ENCODE results near the gene ARHGAP24. TPM values are rescaled to one million over a fixed set of nuclear protein-coding genes. Genes with fewer than 3 reads are reported as not detected.

Gene ARHGAP24
- total RNA-seq, 4 donors from 2014 or later: 17.8 to 65.2 (median 27.2) TPM

DNA sequence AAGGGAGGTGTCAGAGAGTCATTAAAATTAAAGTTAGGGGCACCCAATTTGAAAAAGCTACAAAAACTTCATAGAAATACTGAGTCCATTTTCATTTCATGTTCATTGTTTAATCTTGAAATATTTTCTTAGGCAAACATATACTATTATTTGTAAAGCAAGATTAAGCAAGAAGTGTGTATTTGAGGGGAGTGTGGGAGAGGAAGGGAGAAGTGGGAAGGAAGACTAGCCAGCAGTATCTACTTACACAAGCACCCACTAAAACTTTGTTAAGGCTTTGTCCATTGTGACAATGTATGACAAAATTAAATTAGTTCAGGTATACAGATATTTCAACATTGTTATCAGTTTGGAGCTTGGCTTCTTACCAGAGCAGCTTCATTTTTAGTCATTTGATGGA lies 222.9 kb downstream of the ARHGAP24 start:
- DNase-seq (ENCODE audit: low spot score in 2 of 2): no peak
- H3K27me3 ChIP-seq: no peaks in the 10 kb centered on the region
- no peak overlapping the region for H3K27ac ChIP-seq
- TF ChIP-seq, protein P1, sequence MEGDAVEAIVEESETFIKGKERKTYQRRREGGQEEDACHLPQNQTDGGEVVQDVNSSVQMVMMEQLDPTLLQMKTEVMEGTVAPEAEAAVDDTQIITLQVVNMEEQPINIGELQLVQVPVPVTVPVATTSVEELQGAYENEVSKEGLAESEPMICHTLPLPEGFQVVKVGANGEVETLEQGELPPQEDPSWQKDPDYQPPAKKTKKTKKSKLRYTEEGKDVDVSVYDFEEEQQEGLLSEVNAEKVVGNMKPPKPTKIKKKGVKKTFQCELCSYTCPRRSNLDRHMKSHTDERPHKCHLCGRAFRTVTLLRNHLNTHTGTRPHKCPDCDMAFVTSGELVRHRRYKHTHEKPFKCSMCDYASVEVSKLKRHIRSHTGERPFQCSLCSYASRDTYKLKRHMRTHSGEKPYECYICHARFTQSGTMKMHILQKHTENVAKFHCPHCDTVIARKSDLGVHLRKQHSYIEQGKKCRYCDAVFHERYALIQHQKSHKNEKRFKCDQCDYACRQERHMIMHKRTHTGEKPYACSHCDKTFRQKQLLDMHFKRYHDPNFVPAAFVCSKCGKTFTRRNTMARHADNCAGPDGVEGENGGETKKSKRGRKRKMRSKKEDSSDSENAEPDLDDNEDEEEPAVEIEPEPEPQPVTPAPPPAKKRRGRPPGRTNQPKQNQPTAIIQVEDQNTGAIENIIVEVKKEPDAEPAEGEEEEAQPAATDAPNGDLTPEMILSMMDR (IDR thresholded peaks at IDR 0.05): no peak
- TF ChIP-seq EP300 (IDR thresholded peaks at IDR 0.05) (no peak), POLR2AphosphoS5 (IDR thresholded peaks at IDR 0.05) (no peak), POLR2A (IDR thresholded peaks at IDR 0.05) (no peak)
- no peaks in the 10 kb centered on the region for H3K4me1 ChIP-seq
- no peaks in the 10 kb centered on the region for H3K36me3 ChIP-seq
- no peaks in the 10 kb centered on the region for H3K9me3 ChIP-seq
- no peak overlapping the region for H3K4me3 ChIP-seq

DNA sequence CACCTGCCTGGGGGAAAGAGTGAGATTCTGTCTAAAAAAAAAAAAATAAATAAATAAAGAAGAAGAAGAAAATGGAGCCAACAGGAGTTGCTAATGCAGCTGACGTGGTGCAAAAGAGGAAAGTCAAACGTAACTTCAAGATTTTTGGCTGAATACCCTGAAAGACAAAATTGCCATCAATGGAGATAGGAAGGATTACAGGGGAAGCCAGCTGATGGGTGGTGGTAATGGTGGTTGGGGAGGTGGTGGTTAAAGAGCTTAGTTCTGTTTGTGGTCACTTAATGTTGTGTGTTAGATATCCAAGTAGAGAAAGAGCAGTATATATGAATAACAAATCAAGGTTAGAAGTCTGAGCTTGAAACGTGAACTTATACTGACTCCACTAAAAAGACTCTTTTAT lies 225.4 kb downstream of the ARHGAP24 start:
- Histone ChIP-seq H3K27me3 (no peaks in the 10 kb centered on the region), H3K36me3 (no peaks in the 10 kb centered on the region), H3K4me1 (no peaks in the 10 kb centered on the region), H3K27ac (no peak overlapping the region), H3K9me3 (no peaks in the 10 kb centered on the region), H3K4me3 (no peak overlapping the region)
- DNase-seq (ENCODE audit: low spot score in 2 of 2): no peak
- TF ChIP-seq POLR2A (IDR thresholded peaks at IDR 0.05) (no peak), POLR2AphosphoS5 (IDR thresholded peaks at IDR 0.05) (no peak)
- whole genome bisulfite sequencing: 90% methylated on average over 3 of the region's 3 CpGs

DNA sequence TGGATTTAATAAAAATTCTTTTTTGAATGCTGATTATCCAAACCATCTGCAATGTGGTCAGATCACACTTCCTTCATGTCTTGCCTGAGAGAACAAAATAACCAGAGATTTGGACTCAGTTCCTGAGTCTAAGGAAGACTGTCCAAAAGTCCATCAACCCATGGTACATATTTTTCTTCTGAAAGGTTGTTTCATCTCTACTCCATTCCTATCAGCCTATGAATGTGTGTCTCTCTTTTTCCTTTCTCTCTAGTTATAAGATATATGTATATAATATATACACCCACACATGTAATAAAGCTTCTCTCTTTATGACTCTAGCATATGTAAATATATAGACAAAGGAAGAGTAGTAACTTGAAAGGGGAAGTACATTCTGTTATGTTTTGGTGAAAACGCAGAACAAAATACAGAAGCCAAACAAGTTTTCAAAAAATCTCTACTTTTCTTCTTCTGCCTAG lies 226.9 kb downstream of the ARHGAP24 start:
- DNase-seq (ENCODE audit: low spot score in 2 of 2): no peak
- H3K27me3 ChIP-seq: no peaks in the 10 kb centered on the region
- no peak for TF ChIP-seq EP300 (IDR thresholded peaks at IDR 0.05)
- no peak for TF ChIP-seq POLR2AphosphoS5 (IDR thresholded peaks at IDR 0.05)
- TF ChIP-seq, protein P1 (IDR thresholded peaks at IDR 0.05): no peak
- WGBS: 67% methylated on average over 1 of the region's 1 CpG
- no peaks in the 10 kb centered on the region for H3K36me3 ChIP-seq
- no peak overlapping the region for H3K27ac ChIP-seq
- no peak overlapping the region for H3K4me3 ChIP-seq
- H3K9me3 ChIP-seq: no peaks in the 10 kb centered on the region
- H3K4me1 ChIP-seq: no peaks in the 10 kb centered on the region

DNA sequence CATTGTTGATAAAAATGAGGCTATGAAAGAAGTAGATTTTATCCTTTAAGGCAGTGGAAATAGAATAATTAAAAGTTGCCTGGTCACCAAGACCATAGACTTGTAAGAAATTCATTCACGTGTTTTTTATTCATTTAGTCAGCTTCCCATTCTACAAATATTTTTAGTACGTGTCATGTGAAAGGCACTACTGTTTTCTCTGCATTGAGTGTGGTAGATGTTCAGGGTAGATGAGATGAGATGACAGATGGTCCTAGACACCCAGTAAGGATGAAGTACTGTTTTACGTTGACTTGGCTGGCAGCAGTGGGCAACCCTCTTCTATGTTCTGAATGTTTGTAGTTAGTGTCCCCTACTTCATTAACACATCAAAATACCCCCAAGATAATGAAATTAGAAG lies 228.1 kb downstream of the ARHGAP24 start:
- Histone ChIP-seq H3K4me3 (no peak overlapping the region), H3K9me3 (no peaks in the 10 kb centered on the region), H3K27ac (peak overlapping the region; percentile 54), H3K4me1 (no peaks in the 10 kb centered on the region), H3K36me3 (no peaks in the 10 kb centered on the region), H3K27me3 (no peaks in the 10 kb centered on the region)
- 75% methylated on average over 3 of the region's 3 CpGs for WGBS
- DNase-seq (ENCODE audit: low spot score in 2 of 2): no peak
- TF ChIP-seq POLR2AphosphoS5 (IDR thresholded peaks at IDR 0.05) (no peak), POLR2A (IDR thresholded peaks at IDR 0.05) (no peak), EP300 (IDR thresholded peaks at IDR 0.05) (no peak)
- TF ChIP-seq, protein P1 (IDR thresholded peaks at IDR 0.05): no peak

DNA sequence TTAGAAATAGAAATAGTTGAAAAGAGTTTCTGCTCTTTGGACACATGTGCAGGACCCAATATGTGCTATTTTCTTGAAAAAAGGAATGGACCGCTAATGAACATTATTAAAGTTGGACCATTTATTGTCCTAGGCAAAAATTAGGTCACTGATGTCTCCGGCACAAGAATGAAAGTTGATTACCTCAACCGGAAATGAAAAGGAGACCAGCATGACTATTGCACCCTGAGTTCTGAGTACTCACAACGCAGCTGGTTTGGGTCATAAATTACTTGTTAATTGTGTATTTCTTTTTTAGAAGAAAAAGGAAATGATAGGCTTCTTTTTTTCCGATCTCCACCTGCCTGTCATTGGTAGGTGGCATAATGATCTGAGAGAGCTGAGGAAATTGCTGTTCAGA lies 232.7 kb downstream of the ARHGAP24 start:
- TF ChIP-seq EP300 (IDR thresholded peaks at IDR 0.05) (no peak), POLR2AphosphoS5 (IDR thresholded peaks at IDR 0.05) (no peak), POLR2A (IDR thresholded peaks at IDR 0.05) (no peak)
- TF ChIP-seq, protein P1 (IDR thresholded peaks at IDR 0.05): no peak
- H3K4me3 ChIP-seq: no peak overlapping the region
- WGBS: 64% methylated on average over 5 of the region's 5 CpGs

DNA sequence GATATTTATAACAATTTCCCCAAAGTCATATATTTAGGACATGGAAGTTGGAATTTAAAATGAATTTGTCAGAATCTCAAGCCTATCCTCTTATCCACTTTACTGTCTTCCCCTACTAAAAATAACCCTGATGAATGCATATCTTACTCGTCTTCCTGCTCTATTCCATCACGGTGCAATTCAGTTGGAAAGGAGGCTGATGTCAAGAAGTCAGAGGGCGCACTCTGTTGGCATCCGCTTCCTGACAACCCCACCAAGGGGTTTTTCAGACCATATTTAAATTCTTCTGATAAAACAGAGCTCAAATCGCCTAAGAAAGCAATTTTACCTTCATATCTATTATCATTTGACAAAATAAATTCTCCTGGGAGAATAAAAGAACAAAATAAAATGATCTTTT lies 233.5 kb downstream of the ARHGAP24 start:
- H3K27me3 ChIP-seq: no peaks in the 10 kb centered on the region
- DNase-seq (ENCODE audit: low spot score in 2 of 2): no peak
- no peaks in the 10 kb centered on the region for H3K9me3 ChIP-seq
- H3K27ac ChIP-seq: no peak overlapping the region
- WGBS: 76% methylated on average over 5 of the region's 5 CpGs
- no peaks in the 10 kb centered on the region for H3K4me1 ChIP-seq
- H3K36me3 ChIP-seq: no peaks in the 10 kb centered on the region
- no peak overlapping the region for H3K4me3 ChIP-seq
- TF ChIP-seq, protein P1 (IDR thresholded peaks at IDR 0.05): no peak
- TF ChIP-seq POLR2A (IDR thresholded peaks at IDR 0.05): no peak
- TF ChIP-seq POLR2AphosphoS5 (IDR thresholded peaks at IDR 0.05): no peak
- TF ChIP-seq EP300 (IDR thresholded peaks at IDR 0.05): no peak

More for the DNA sequence above, 232.7 kb downstream of the ARHGAP24 start:
- Histone ChIP-seq H3K4me1 (no peaks in the 10 kb centered on the region), H3K27me3 (no peaks in the 10 kb centered on the region), H3K36me3 (no peaks in the 10 kb centered on the region), H3K27ac (no peak overlapping the region), H3K9me3 (no peaks in the 10 kb centered on the region)
- DNase-seq (ENCODE audit: low spot score in 2 of 2): no peak
